C1 segment of cervical spinal cord (tissue), 14 donors: ENCODE measurements around the gene TOP1.

Source experiments
- DNase-seq, 14 donors: peaks; one replicate each; lab custom pipeline; 2025; lab: John Stamatoyannopoulos, UW

The TOP1 gene

GRCh38 chr20:41167481-41168253 is 139.0 kb downstream of the TOP1 start:
- no peak for DNase-seq

GRCh38 chr20:41168281-41169161 is 139.9 kb downstream of the TOP1 start:
- no peak for DNase-seq

GRCh38 chr20:41169162-41169690 is 140.6 kb downstream of the TOP1 start:
- DNase-seq: no peak

GRCh38 chr20:41169791-41170351 is 141.2 kb downstream of the TOP1 start:
- DNase-seq: no peak

DNA sequence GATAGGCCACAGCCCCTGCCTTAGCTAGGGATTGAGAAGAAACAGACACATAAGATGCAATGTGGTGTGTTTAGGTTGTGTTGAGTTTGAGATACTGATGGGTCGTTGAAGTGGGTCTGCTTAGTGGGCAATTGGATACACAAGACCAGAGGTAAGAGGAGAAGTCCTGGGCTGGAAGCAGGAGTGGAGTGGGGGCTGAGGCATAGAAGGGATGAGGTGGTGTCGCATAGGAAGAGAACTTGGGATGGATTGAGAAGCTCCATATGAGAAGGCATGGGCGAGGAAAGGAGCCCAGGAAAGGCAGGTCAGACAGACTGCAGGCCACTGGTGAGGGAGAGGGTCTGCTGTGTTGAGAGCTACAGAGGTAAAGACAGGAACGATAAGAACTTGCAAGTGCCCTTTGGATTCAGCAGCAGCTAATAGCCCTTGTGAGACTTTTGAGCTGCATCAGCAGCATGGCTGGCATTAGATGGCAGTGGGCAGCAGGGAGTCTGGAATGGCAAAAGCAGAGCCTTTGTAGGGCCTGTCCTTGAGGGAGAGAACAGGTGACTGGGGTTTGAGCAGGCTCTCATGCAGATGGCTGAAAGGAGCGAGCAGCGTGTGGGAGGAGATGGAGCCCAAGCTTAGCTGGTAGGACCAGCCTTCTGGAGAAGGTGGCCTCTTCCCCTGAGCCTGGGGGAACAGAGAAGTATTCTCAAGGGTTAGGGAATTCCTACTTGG is 141.9 kb downstream of the TOP1 start:
- DNase-seq: peak in 1 of 14 donors; percentile 75

GRCh38 chr20:41171736-41172295 is 143.2 kb downstream of the TOP1 start:
- no peak for DNase-seq

GRCh38 chr20:41172296-41173140 is 143.9 kb downstream of the TOP1 start:
- DNase-seq: peak in 1 of 14 donors; percentile 45

DNA sequence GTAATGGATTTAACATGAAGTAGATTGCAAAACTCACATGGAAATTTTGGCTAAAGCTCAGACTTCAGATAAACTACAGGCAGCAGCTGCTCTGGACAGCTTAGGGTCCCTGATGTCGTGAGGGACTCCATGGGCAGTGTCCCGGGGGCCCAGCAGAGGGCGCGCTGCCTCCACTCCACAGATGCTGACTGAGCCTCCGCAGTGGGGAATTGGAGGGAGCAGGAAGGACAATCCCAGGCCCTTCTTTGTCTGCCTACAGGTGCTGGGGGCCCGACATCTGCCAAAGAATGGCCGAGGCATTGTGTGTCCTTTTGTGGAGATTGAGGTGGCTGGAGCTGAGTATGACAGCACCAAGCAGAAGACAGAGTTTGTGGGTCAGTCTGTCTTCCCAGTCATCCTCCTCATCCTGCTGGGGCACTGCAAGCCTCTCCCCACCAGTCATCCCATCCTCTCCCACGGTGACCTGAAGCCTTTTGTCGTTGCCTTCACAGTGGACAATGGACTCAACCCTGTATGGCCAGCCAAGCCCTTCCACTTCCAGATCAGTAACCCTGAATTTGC is 144.6 kb downstream of the TOP1 start:
- peak in 13 of 14 donors; percentile 27 to 86 (median 75) for DNase-seq

DNA sequence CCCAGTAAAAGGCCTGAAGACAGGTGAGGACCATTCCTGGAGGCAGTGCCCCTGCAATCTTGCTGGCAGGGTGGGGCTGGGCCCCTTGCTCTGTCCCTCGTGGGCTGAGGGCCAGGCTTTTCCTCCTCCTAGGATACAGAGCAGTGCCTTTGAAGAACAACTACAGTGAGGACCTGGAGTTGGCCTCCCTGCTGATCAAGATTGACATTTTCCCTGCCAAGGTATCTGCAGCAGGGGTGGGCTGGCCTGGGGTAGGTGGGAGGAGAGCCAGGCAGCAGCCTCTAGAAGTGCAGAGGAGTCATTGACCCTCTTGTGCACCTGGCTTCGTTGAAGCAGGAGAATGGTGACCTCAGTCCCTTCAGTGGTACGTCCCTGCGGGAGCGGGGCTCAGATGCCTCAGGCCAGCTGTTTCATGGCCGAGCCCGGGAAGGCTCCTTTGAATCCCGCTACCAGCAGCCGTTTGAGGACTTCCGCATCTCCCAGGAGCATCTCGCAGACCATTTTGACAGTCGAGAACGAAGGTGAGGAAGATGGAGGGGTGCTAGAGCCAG is 145.2 kb downstream of the TOP1 start:
- no peak for DNase-seq
